Loucy (cell line): ENCODE measurements around the gene PICK1.

Experiments
- H2AFZ ChIP-seq: fragments of 200-600 bp; sonication (generic); 2 replicates; pipeline ENCODE4 v1.6.0; 2016; ENCODE audit warnings: antibody characterized with exemption, mild to moderate bottlenecking, low read length, moderate library complexity
- H3F3A ChIP-seq: fragments of 200-600 bp; 2 replicates; pipeline ENCODE4 v1.6.0; 2016; ENCODE audit warnings: antibody characterized with exemption, low read depth, mild to moderate bottlenecking
- H3K27me3 ChIP-seq: fragments of 200-600 bp; sonication (generic); 2 replicates; pipeline ENCODE4 v1.6.1; 2014; ENCODE audit warnings: low read length, mild to moderate bottlenecking; ENCODE audit not compliant: insufficient read depth, poor library complexity, severe bottlenecking
- H3K36me3 ChIP-seq: fragments of 200-600 bp; sonication (generic); 2 replicates; pipeline ENCODE4 v1.6.1; 2016; ENCODE audit warnings: low read length; ENCODE audit not compliant: insufficient read depth
- H3K4me1 ChIP-seq: fragments of 200-600 bp; sonication (generic); 2 replicates; pipeline ENCODE4 v1.5.1; 2014; ENCODE audit warnings: low read length, mild to moderate bottlenecking; ENCODE audit not compliant: insufficient read depth, poor library complexity, severe bottlenecking
- H3K4me2 ChIP-seq: fragments of 200-600 bp; sonication (generic); 2 replicates; pipeline ENCODE4 v1.6.0; 2014; ENCODE audit warnings: antibody characterized with exemption, low read length, low read depth, mild to moderate bottlenecking; ENCODE audit not compliant: poor library complexity, severe bottlenecking
- H3K4me3 ChIP-seq: fragments of 200-600 bp; sonication (generic); 2 replicates; pipeline ENCODE4 v1.5.1; 2014; ENCODE audit warnings: low read length, mild to moderate bottlenecking, mixed read lengths; ENCODE audit not compliant: poor library complexity, severe bottlenecking
- H3K79me2 ChIP-seq: fragments of 200-600 bp; sonication (generic); 2 replicates; pipeline ENCODE4 v1.6.1; 2014; ENCODE audit warnings: low read length; ENCODE audit not compliant: insufficient read depth
- H3K9ac ChIP-seq: fragments of 200-600 bp; sonication (generic); 2 replicates; pipeline ENCODE4 v1.6.0; 2014; ENCODE audit warnings: mild to moderate bottlenecking, low read depth, low read length, moderate library complexity; ENCODE audit not compliant: poor library complexity, severe bottlenecking
- H3K9me2 ChIP-seq: fragments of 200-600 bp; sonication (generic); replicated peaks from 2 replicates; pipeline ENCODE4 v1.6.1; 2016; ENCODE audit warnings: low read depth, low read length, mixed read lengths
- H3K9me3 ChIP-seq: fragments of 200-600 bp; sonication (generic); 2 replicates; pipeline ENCODE4 v1.6.1; 2014; ENCODE audit warnings: mild to moderate bottlenecking, antibody characterized with exemption, low read length, low read depth; ENCODE audit not compliant: insufficient read depth
- H4K20me1 ChIP-seq: fragments of 200-600 bp; sonication (generic); 2 replicates; pipeline ENCODE4 v1.6.0; 2014; ENCODE audit warnings: antibody characterized with exemption, low read length, mild to moderate bottlenecking; ENCODE audit not compliant: insufficient read depth, poor library complexity, severe bottlenecking
- CTCF ChIP-seq: fragments of 200-600 bp; sonication (generic); conservative IDR thresholded peaks from 2 replicates; pipeline ENCODE4 v1.5.1; 2014; ENCODE audit warnings: mild to moderate bottlenecking, antibody characterized with exemption, low read length
- EZH2phosphoT487 ChIP-seq: fragments of 200-600 bp; IDR thresholded peaks from 2 replicates; pipeline ENCODE4 v1.6.1; 2018; ENCODE audit warnings: antibody characterized with exemption, mild to moderate bottlenecking, moderate library complexity, borderline replicate concordance

PICK1 gene

GRCh38 chr22:38108561-38109319, 51.5 kb downstream of the PICK1 start:
- H3K9me2 ChIP-seq: no peaks in the 10 kb centered on the region
- no peaks in the 10 kb centered on the region for H3K36me3 ChIP-seq
- no peaks in the 10 kb centered on the region for H4K20me1 ChIP-seq
- no peaks in the 10 kb centered on the region for H3K79me2 ChIP-seq
- H3K9ac ChIP-seq: no peak overlapping the region
- H3K4me1 ChIP-seq: peaks cover 8% of the 10 kb centered on the region
- no peaks in the 10 kb centered on the region for H3K27me3 ChIP-seq
- H3K9me3 ChIP-seq: no peaks in the 10 kb centered on the region
- H3F3A ChIP-seq: no peaks in the 10 kb centered on the region
- TF ChIP-seq EZH2phosphoT487 (no peak), CTCF (no peak)
- H3K4me3 ChIP-seq: no peak overlapping the region
- no peak overlapping the region for H3K4me2 ChIP-seq
- H2AFZ ChIP-seq: no peak overlapping the region

GRCh38 chr22:38109371-38110001, 52.3 kb downstream of the PICK1 start:
- H3K9ac ChIP-seq: no peak overlapping the region
- no peaks in the 10 kb centered on the region for H3K27me3 ChIP-seq
- H3K4me1 ChIP-seq: peaks cover 4% of the 10 kb centered on the region
- H3K9me3 ChIP-seq: no peaks in the 10 kb centered on the region
- no peak overlapping the region for H3K4me2 ChIP-seq
- H3F3A ChIP-seq: no peaks in the 10 kb centered on the region
- no peaks in the 10 kb centered on the region for H3K9me2 ChIP-seq
- H4K20me1 ChIP-seq: no peaks in the 10 kb centered on the region
- TF ChIP-seq EZH2phosphoT487 (no peak), CTCF (no peak)
- no peak overlapping the region for H2AFZ ChIP-seq
- H3K79me2 ChIP-seq: no peaks in the 10 kb centered on the region
- no peaks in the 10 kb centered on the region for H3K36me3 ChIP-seq
- H3K4me3 ChIP-seq: no peak overlapping the region

GRCh38 chr22:38110008-38110862, 53.0 kb downstream of the PICK1 start, which contains the start of gene BAIAP2L2:
Gene BAIAP2L2, minus strand, starts transcription at chr22:38110684. Its CDS starts 159 bp downstream, at chr22:38110525.
- H3K9me3 ChIP-seq: no peaks in the 10 kb centered on the region
- no peak within 1 kb of the TSS for H2AFZ ChIP-seq
- no peak within 1 kb of the TSS for H3K4me2 ChIP-seq
- no peak within 1 kb of the TSS for H3K4me3 ChIP-seq
- TF ChIP-seq EZH2phosphoT487 (no peak), CTCF (no peak)
- H3K9me2 ChIP-seq: no peaks in the 10 kb centered on the region
- H3K4me1 ChIP-seq: no peaks in the 10 kb centered on the region
- H3K36me3 ChIP-seq: no peaks in the 10 kb centered on the region
- no peaks in the 10 kb centered on the region for H3K79me2 ChIP-seq
- H4K20me1 ChIP-seq: no peaks in the 10 kb centered on the region
- H3F3A ChIP-seq: no peaks in the 10 kb centered on the region
- H3K27me3 ChIP-seq: no peaks in the 10 kb centered on the region
- H3K9ac ChIP-seq: no peak within 1 kb of the TSS
